Measurements from ENCODE around the gene TXNDC16. TPM values are rescaled to one million over a fixed set of nuclear protein-coding genes. Genes with fewer than 3 reads are reported as not detected.

Gene TXNDC16
- total RNA-seq, 4 donors from 2014 or later: 1.5 to 6.1 (median 4.3) TPM

DNA sequence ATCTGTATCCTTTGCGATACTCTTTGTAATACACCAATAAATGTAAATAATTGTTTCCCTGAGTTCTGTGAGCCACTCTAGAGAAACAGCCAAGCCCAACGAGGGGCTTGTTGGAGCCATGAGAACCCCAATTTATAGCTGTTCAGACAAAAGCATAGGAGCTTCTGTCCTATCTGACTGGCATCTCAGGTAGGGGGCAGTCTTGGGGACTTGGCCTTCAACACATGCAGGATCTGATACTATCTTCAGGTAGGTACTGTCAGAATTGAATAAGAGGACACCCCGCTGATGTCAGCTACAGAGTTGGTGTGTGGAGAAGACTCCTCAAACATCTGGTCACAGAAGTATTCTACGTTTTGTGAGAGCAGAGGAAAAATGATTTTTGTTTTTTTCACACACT, 25.3 kb downstream of the TXNDC16 start:
- Histone ChIP-seq H3K4me3 (no peak overlapping the region), H3K27me3 (no peaks in the 10 kb centered on the region), H3K9me3 (no peaks in the 10 kb centered on the region), H3K36me3 (peaks cover 0 to 12% (median 0%) of the 10 kb centered on the region in 3 donors), H3K4me1 (no peaks in the 10 kb centered on the region), H3K27ac (no peak overlapping the region)
- no peak for DNase-seq
- intact Hi-C loops (cut with DNase I): no loop called here
- WGBS, 2 donors: 81 to 84% methylated on average over 3 to 4 of the region's 4 CpGs
- TF ChIP-seq, protein P1, sequence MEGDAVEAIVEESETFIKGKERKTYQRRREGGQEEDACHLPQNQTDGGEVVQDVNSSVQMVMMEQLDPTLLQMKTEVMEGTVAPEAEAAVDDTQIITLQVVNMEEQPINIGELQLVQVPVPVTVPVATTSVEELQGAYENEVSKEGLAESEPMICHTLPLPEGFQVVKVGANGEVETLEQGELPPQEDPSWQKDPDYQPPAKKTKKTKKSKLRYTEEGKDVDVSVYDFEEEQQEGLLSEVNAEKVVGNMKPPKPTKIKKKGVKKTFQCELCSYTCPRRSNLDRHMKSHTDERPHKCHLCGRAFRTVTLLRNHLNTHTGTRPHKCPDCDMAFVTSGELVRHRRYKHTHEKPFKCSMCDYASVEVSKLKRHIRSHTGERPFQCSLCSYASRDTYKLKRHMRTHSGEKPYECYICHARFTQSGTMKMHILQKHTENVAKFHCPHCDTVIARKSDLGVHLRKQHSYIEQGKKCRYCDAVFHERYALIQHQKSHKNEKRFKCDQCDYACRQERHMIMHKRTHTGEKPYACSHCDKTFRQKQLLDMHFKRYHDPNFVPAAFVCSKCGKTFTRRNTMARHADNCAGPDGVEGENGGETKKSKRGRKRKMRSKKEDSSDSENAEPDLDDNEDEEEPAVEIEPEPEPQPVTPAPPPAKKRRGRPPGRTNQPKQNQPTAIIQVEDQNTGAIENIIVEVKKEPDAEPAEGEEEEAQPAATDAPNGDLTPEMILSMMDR (IDR thresholded peaks at IDR 0.05): no peak
- TF ChIP-seq POLR2A (IDR thresholded peaks at IDR 0.05): no peak

DNA sequence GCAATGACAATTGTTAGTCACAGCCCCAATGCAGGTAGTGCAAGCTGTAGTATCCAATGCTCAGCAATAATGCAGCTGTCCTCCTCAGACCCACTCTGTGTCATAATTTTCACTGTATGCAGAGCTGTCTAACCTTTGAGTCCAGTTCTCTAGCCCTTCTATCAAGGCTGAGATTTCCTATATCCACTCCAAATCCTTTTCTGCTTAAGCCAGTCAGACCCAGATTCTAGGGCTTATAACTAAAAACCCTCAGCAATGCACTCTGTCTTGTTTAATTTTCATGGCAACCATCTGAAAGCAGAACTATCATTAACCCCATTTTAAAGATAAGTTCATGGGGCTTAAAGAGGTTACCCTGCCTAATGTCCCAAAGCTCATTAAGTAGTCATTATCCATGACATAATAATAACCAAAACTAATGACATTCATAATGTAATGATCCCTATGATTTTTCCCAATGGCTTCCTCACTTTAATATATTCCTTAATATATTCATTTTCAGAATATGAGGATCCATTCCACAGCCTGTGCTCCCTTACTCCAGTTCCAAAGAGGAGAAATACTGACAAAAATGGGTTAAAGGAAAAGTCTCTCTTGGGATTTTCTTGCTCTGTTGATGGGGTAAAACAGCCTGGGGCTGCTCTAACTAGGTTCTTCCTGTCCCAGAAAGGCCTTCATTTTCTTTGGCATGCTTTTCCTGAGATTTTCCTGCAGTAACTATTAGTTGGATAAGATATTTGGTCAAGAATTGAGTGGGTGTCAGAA, 29.5 kb downstream of the TXNDC16 start:
- no peak for DNase-seq
- no peak for TF ChIP-seq POLR2A (IDR thresholded peaks at IDR 0.05)
- TF ChIP-seq, protein P1 (IDR thresholded peaks at IDR 0.05): no peak
- no peaks in the 10 kb centered on the region for H3K9me3 ChIP-seq
- H3K27me3 ChIP-seq: no peaks in the 10 kb centered on the region
- H3K4me1 ChIP-seq: no peaks in the 10 kb centered on the region
- intact Hi-C loops (cut with DNase I): no loop called here
- H3K4me3 ChIP-seq: no peak overlapping the region
- H3K27ac ChIP-seq: no peak overlapping the region
- peaks cover 0 to 12% (median 0%) of the 10 kb centered on the region in 3 donors for H3K36me3 ChIP-seq

DNA sequence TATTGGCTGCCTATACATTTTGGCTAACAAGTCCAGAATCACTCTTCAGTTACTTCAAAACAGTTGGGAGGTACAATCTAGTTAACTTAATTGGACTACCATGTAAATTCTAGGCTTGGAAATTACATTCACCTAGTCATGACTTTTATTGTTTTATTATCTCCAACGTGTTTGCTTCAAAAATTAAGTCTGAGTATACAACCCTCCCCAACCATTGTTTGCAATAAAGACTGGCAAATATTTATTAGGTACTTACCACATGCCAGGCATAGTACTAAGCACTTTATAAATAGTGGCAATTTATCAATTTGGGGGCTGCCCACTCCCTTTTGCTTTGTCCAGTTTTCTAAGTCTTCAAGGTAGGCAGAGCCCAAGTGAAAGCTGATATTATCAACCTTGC, 30.3 kb downstream of the TXNDC16 start:
- Histone ChIP-seq H3K27ac (no peak overlapping the region), H3K9me3 (no peaks in the 10 kb centered on the region), H3K4me3 (no peak overlapping the region), H3K27me3 (no peaks in the 10 kb centered on the region), H3K36me3 (peaks cover 0 to 7% (median 0%) of the 10 kb centered on the region in 3 donors), H3K4me1 (no peaks in the 10 kb centered on the region)
- intact Hi-C loops (cut with DNase I): no loop called here
- DNase-seq: no peak
- WGBS, 2 donors: 61 to 71% methylated on average over 1 of the region's 1 CpG
- no peak for TF ChIP-seq POLR2A (IDR thresholded peaks at IDR 0.05)
- TF ChIP-seq, protein P1 (IDR thresholded peaks at IDR 0.05): no peak

DNA sequence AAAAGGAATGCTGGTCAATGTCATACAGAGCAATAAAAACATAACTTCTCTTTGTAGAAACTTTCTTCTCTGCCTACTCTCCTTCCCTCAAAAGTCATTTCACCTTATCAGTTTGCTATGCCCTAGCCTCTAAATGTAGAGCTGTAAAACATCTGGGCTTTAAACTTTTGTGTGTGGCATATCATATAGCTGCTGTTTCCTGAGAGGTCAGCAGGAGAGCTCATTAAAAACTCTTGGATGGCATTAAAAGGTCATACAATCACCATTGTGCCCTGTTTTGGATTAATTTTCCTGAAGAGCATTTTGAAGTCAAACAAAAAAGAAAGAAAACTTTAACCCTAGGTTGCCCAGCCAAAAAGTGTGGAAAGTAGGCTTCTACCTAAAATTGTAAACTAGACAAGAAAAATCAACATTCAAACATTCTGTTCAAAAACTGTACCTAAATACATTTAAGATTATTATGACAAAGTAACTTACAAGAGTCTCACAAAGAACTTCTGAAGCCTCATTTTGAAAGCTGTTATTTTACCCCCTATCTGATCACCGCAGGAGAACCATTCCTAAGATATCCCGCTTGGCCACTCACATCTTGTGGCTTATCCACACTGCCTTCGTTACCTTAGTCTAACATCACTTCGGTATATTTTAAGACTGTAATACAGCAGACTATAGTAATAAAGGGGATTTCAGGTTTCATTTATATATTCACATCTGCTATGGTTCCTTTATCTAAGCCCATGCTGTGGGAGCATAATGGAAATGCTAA, 38.1 kb downstream of the TXNDC16 start:
- Histone ChIP-seq H3K27ac (no peak overlapping the region), H3K36me3 (peaks cover 0 to 8% (median 0%) of the 10 kb centered on the region in 3 donors), H3K9me3 (no peaks in the 10 kb centered on the region), H3K4me3 (no peak overlapping the region), H3K27me3 (no peaks in the 10 kb centered on the region), H3K4me1 (no peaks in the 10 kb centered on the region)
- intact Hi-C loops (cut with DNase I): no loop called here
- no peak for DNase-seq
- TF ChIP-seq, protein P1 (IDR thresholded peaks at IDR 0.05): no peak
- no peak for TF ChIP-seq POLR2A (IDR thresholded peaks at IDR 0.05)
- 87 to 96% methylated on average over 4 of the region's 4 CpGs for WGBS, 2 donors

DNA sequence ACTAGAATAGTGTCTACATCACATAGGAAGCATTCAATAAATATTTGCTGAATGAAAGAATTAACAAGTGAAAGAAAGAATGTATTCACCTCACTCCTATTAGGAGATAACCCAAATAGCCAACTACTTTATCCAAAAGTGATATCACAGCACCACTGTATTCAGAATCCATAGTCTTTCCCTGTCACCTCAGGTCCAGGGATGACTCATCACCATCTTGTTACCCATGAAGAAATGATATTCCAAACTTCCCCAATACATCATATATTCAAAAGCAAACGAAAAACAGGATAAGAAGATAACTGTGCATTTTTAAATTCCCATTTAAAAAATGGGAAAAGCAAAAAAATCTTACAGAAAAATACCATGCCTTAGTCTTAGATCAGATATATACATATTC, 39.1 kb downstream of the TXNDC16 start:
- Histone ChIP-seq H3K36me3 (peaks cover 0 to 8% (median 0%) of the 10 kb centered on the region in 3 donors), H3K4me1 (no peaks in the 10 kb centered on the region), H3K9me3 (no peaks in the 10 kb centered on the region), H3K27ac (no peak overlapping the region), H3K27me3 (no peaks in the 10 kb centered on the region), H3K4me3 (no peak overlapping the region)
- DNase-seq: no peak
- WGBS, 2 donors: 78 to 95% methylated on average over 1 of the region's 1 CpG
- intact Hi-C loops (cut with DNase I): no loop called here
- TF ChIP-seq, protein P1 (IDR thresholded peaks at IDR 0.05): no peak
- TF ChIP-seq POLR2A (IDR thresholded peaks at IDR 0.05): no peak
